ENCODE results near the gene ITM2C. TPM values are rescaled to one million over a fixed set of nuclear protein-coding genes. Genes with fewer than 3 reads are reported as not detected.

Gene ITM2C
- total and polyA plus RNA-seq, 2 of the 13 experiments (the other 11 are each of a cell fraction or from before 2014, with no cell fraction given): 70.5 to 270 TPM

DNA sequence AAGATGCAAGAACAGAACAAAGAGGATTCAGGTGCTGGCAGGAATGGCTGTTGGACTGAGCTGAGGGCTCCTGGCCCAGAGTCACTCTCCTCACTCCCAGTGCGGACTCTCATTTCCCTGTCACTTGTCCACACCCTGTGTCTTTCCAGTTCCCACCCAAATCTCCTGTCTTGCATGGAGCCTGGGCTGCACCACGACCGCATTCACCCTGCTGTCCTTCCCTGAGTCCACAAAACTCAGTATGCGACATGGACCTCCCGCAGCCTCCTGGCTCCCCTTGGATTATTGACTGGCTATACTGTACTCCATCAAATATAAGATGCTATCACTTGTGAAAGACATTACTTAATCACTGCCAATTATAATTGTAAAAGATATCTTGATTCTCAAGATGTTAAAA lies 2.5 kb upstream of the ITM2C start:
- no peak overlapping the region for H3K9ac ChIP-seq (ENCODE audit: insufficient read depth, low read depth, low read length)
- H2AFZ ChIP-seq (ENCODE audit: low read length): no peak overlapping the region
- DNase-seq (ENCODE audit: low spot score): no peak
- no peak for ATAC-seq
- H3K79me2 ChIP-seq (ENCODE audit: insufficient read depth, low read length): no peaks in the 10 kb centered on the region
- BruUV-seq (replicated peaks): no TSS peak
- in situ Hi-C loops (cut with HindIII; ENCODE audit: extremely low pct_ligation_motif_present, low pct_unique_long_range_greater_than_20kb) (no loop called here), intact Hi-C loops (cut with micrococcal nuclease; ENCODE audit: unreplicated experiment) (loop anchor here (10.0 kb wide), 1 partner anchor 193 kb away; the partner anchor contains the start of gene PSMD1)
- no peak overlapping the region for H3K4me2 ChIP-seq (ENCODE audit: low read depth, low read length)
- CTCF ChIA-PET (ENCODE audit: low intra/inter-chr PET ratio, low total read pairs): no interaction called here
- H3K36me3 ChIP-seq (replicated peaks in 1 of 2; ENCODE audit: control insufficient read depth in 1 of 2, insufficient read depth in 2 of 2, low read length in 2 of 2): no peaks in the 10 kb centered on the region
- H4K20me1 ChIP-seq (ENCODE audit: insufficient read depth, low read length): peaks cover 3% of the 10 kb centered on the region; the same call in 1 of the 2 replicates
- TF ChIP-seq DPF2 (CRISPR knock-in tag; IDR thresholded peaks at IDR 0.05; ENCODE audit: borderline replicate concordance, low read depth) (no peak), ZBTB38 (CRISPR knock-in tag; IDR thresholded peaks at IDR 0.05) (no peak), ZNF589 (CRISPR knock-in tag; conservative IDR thresholded peaks at IDR 0.05) (no peak), ZNF510 (CRISPR knock-in tag; IDR thresholded peaks at IDR 0.05; ENCODE audit: low read depth) (no peak), ZKSCAN5 (CRISPR knock-in tag; IDR thresholded peaks at IDR 0.05) (no peak)
- TF ChIP-seq, protein P1, sequence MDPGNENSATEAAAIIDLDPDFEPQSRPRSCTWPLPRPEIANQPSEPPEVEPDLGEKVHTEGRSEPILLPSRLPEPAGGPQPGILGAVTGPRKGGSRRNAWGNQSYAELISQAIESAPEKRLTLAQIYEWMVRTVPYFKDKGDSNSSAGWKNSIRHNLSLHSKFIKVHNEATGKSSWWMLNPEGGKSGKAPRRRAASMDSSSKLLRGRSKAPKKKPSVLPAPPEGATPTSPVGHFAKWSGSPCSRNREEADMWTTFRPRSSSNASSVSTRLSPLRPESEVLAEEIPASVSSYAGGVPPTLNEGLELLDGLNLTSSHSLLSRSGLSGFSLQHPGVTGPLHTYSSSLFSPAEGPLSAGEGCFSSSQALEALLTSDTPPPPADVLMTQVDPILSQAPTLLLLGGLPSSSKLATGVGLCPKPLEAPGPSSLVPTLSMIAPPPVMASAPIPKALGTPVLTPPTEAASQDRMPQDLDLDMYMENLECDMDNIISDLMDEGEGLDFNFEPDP (CRISPR knock-in tag; conservative IDR thresholded peaks at IDR 0.05): 0 out of 2 replicates have a peak, but pooled peaks have one; percentile 37
- TF ChIP-seq, protein P2, sequence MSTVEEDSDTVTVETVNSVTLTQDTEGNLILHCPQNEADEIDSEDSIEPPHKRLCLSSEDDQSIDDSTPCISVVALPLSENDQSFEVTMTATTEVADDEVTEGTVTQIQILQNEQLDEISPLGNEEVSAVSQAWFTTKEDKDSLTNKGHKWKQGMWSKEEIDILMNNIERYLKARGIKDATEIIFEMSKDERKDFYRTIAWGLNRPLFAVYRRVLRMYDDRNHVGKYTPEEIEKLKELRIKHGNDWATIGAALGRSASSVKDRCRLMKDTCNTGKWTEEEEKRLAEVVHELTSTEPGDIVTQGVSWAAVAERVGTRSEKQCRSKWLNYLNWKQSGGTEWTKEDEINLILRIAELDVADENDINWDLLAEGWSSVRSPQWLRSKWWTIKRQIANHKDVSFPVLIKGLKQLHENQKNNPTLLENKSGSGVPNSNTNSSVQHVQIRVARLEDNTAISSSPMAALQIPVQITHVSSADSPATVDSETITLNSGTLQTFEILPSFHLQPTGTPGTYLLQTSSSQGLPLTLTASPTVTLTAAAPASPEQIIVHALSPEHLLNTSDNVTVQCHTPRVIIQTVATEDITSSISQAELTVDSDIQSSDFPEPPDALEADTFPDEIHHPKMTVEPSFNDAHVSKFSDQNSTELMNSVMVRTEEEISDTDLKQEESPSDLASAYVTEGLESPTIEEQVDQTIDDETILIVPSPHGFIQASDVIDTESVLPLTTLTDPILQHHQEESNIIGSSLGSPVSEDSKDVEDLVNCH (CRISPR knock-in tag; IDR thresholded peaks at IDR 0.05): no peak
- peaks cover 25% of the 10 kb centered on the region for H3K4me1 ChIP-seq (ENCODE audit: insufficient read depth, low read length)
- WGBS (ENCODE audit: low lambda C conversion rate): 83% methylated on average over 5 of the region's 5 CpGs
- peaks cover 0 to 23% of the 10 kb centered on the region in 2 experiments; a peak in 2 of 5 replicates for H3K27me3 ChIP-seq (ENCODE audit: control insufficient read depth in 1 of 2, insufficient read depth in 2 of 2, low read length in 2 of 2)
- FAIRE-seq: no peak
- POLR2A ChIA-PET: no interaction called here
- no peak overlapping the region for H3K27ac ChIP-seq (ENCODE audit: extremely low read length, insufficient read depth, low read length)
- H3K4me3 ChIP-seq (replicated peaks in 1 of 3; ENCODE audit: insufficient read depth in 1 of 3, low read depth in 2 of 3, low read length in 3 of 3): no peak overlapping the region
- H3K9me3 ChIP-seq (ENCODE audit: low read length): no peaks in the 10 kb centered on the region
